Adipocyte (in vitro differentiated cells): ENCODE data around the gene TMEFF1.

Experiments
- DNase-seq: peaks from one replicate; pipeline ENCODE4 v3.0.0-alpha.2; 2015; ENCODE audit warnings: low read depth
- H3K27me3 ChIP-seq: replicated peaks from 2 replicates; pipeline ENCODE4 v1.7.0; 2013; ENCODE audit warnings: mild to moderate bottlenecking, low read length, moderate library complexity; ENCODE audit not compliant: control insufficient read depth, insufficient read depth
- H3K36me3 ChIP-seq: 2 replicates; pipeline ENCODE4 v1.7.0; 2013; ENCODE audit warnings: low read length, mild to moderate bottlenecking, moderate library complexity; ENCODE audit not compliant: control insufficient read depth, insufficient read depth, severe bottlenecking
- H3K4me1 ChIP-seq: 2 replicates; pipeline ENCODE4 v1.7.0; 2013; ENCODE audit warnings: mild to moderate bottlenecking, low read length, moderate library complexity; ENCODE audit not compliant: control insufficient read depth, insufficient read depth
- H3K4me3 ChIP-seq: 2 replicates; pipeline ENCODE4 v1.7.0; 2013; ENCODE audit warnings: mild to moderate bottlenecking, low read length, moderate library complexity
- H3K9ac ChIP-seq: 2 replicates; pipeline ENCODE4 v1.7.0; 2013; ENCODE audit warnings: mild to moderate bottlenecking, low read length, moderate library complexity
- H3K9me3 ChIP-seq: 2 replicates; pipeline ENCODE4 v1.7.0; 2013; ENCODE audit warnings: mild to moderate bottlenecking, low read length, moderate library complexity; ENCODE audit not compliant: control insufficient read depth

TMEFF1 gene

DNA sequence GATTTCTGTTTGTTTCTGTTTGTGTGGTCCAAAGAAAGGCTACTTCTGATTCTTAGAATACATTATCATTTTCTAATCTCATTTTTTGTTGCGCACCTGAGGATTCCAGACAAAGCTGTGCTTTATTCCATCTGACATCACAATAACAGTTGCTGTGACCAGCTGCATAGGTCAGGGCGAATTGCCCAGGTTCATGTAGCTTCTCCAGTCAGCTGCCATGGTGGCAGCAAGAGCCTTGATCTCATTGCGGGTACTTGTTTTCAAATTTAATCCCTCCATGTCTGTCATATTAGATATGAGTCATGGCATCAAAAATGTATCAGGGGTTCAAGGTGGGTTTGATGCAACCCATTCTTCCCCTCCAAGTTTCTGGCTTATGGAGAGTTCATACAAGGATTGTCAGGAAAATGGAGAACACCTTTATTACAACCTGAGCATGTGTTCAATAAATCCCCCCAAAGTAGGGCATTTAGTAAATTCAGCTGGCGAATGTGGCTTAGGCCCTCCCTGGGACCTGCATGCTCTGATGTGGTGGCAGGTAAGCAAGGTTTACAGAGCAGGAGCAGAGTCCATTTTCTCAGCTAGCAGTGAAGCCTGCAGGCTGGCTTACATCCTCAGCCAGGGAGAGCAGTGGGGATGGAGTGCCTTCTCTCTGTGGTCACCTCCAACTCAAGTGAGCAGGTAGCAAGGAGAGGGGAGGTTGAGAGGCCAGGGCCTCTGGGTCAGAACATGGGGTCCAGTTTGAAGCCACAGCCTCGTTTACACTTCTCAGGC, 118.9 kb downstream of the TMEFF1 start:
- H3K9ac ChIP-seq = no peak overlapping the region
- no peaks in the 10 kb centered on the region for H3K36me3 ChIP-seq
- H3K4me1 ChIP-seq = peaks cover 19% of the 10 kb centered on the region
- H3K27me3 ChIP-seq = no peaks in the 10 kb centered on the region
- no peak overlapping the region for H3K4me3 ChIP-seq
- no peak for DNase-seq
- H3K9me3 ChIP-seq = no peaks in the 10 kb centered on the region

DNA sequence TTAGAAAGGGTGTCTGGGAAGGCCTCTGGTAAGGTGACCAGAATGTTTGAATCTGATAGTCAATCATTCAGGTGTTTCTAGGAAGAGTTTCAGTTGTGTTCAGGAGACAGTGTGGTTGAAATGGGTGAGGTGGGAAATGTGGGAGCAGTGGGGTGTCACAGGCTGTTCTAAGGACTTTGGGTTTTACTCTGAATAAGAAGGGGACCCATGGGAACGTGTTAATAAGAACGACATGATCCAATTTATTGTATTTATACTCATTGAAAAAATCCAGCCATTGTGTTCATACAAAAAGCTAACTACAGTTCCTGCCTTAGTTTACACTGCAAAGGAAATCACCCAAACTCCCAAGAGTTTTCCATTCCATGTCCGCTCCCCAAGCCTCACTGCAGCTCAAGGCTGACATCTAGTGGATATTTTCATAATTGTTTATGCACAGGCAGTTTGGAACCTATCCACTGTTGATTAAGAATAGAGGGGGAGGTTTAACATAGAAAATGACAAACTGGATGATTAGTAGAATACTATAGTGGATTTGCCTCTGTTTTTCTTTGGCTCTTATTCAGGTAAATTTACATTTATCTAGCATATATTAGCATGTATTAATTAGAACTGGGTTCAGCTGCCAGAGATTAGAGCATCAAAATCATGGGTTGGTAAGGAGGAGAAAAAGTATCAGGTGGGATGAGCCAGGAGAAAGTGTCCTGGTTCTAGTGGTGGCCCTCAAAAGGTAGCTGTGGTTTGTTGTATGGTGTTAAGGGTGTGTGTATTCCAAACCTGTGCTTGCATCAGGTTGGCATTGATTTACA, 122.6 kb downstream of the TMEFF1 start:
- Histone ChIP-seq H3K4me1 (peaks cover 7% of the 10 kb centered on the region), H3K9me3 (no peaks in the 10 kb centered on the region), H3K4me3 (no peak overlapping the region), H3K36me3 (no peaks in the 10 kb centered on the region), H3K27me3 (no peaks in the 10 kb centered on the region), H3K9ac (peak overlapping the region; percentile 23)
- peak; percentile 86 for DNase-seq

DNA sequence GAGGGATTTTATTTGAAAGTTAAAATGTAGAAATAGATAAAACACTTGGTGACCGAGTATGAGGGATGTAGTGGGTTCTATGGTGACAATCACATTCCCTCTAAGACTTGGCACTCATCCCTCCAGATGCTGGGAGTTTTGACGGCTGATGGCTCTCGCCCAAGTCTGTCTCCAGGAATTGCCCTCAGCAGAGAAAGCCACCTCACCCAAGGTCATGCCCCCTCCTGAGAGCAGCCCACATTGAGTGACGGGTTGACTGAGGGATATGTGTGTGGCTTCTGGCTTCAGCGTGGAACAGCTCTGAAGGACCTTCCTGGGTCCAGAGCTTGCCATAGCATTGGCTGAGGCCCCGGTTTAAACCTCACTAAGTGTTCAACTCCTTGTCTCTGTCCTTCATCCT, 124.3 kb downstream of the TMEFF1 start:
- DNase-seq = no peak
- H3K9ac ChIP-seq = no peak overlapping the region
- no peaks in the 10 kb centered on the region for H3K27me3 ChIP-seq
- H3K36me3 ChIP-seq = no peaks in the 10 kb centered on the region
- H3K4me3 ChIP-seq = no peak overlapping the region
- no peaks in the 10 kb centered on the region for H3K4me1 ChIP-seq
- no peaks in the 10 kb centered on the region for H3K9me3 ChIP-seq

DNA sequence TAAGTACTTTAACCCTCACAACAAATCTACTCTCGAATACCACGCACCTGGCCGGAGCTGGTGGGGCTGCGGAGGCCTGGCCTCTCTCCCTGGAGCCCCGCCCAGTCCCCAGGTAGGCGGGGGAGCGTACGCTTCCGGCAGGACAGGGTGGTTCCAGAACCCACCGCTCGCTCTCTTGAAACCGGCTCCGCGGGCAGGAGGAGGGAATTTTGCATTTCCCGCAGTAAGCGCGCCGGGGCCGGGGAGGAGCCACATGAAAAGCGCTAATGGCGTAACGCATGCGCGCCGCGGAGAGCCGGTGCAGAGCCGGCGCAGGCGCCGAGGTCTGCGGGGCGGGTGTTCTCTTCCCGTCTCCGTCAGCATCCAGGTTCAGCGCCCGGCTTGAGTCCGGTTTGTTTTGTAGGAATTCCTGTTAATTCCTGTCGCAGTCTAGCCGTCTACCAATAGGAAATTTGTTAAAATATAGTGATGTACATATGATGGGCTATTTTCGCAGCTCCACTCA, 125.7 kb downstream of the TMEFF1 start:
- Histone ChIP-seq H3K27me3 (no peaks in the 10 kb centered on the region), H3K9me3 (no peaks in the 10 kb centered on the region), H3K4me3 (peak overlapping the region; percentile 86), H3K9ac (peak overlapping the region; percentile 83), H3K36me3 (no peaks in the 10 kb centered on the region), H3K4me1 (no peaks in the 10 kb centered on the region)
- DNase-seq = peak; percentile 93

DNA sequence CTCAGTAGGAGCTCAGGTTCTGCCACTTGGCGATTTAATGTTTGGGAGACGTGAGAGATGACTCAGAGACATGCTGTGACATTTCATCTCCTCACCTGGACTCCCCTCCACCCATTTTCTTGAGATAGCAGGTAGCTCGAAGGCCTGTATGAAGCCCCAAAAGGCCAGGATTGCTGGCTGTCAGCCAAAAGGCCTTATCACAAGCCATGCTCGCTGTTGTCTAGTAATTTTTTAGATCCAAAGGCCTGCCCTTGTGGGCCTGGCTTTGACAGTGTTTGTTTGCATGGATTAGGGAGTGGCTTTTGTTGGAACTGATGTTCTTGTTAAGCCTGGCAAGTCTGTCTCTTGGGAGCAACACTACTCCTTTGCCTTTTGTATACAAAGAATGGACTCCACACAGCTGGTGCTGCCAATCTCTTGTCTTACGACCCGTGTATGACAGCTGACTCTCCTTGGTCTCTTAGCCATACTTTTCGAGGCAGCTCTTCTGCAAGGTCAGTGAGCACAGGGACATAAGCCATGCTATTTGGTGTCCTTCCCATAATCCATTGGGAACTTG, 127.7 kb downstream of the TMEFF1 start:
- Histone ChIP-seq H3K27me3 (no peaks in the 10 kb centered on the region), H3K9me3 (no peaks in the 10 kb centered on the region), H3K9ac (no peak overlapping the region), H3K4me3 (no peak overlapping the region), H3K4me1 (no peaks in the 10 kb centered on the region), H3K36me3 (no peaks in the 10 kb centered on the region)
- DNase-seq = no peak

DNA sequence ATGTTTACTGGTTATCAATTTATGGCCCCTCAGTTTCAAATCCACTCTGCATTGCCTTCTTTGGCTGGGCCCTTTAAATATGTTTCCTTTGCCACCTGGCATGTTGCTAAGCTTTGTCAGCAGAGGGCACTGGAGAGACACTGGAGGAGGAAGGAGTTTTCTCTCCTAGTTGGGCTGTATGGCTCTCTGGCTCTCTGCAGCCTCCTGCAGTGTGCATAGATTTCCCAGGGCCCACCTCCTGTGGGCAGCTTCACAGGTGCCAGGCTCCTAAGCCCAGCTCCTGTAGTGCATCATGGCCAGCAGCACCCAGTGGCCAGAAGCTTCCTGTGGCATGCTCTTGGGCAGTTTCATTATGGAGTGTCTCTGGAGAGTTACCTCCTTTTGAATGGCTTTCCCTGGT, 128.3 kb downstream of the TMEFF1 start:
- Histone ChIP-seq H3K4me1 (no peaks in the 10 kb centered on the region), H3K4me3 (no peak overlapping the region), H3K9ac (no peak overlapping the region), H3K36me3 (no peaks in the 10 kb centered on the region), H3K9me3 (no peaks in the 10 kb centered on the region), H3K27me3 (no peaks in the 10 kb centered on the region)
- DNase-seq = peak; percentile 76

DNA sequence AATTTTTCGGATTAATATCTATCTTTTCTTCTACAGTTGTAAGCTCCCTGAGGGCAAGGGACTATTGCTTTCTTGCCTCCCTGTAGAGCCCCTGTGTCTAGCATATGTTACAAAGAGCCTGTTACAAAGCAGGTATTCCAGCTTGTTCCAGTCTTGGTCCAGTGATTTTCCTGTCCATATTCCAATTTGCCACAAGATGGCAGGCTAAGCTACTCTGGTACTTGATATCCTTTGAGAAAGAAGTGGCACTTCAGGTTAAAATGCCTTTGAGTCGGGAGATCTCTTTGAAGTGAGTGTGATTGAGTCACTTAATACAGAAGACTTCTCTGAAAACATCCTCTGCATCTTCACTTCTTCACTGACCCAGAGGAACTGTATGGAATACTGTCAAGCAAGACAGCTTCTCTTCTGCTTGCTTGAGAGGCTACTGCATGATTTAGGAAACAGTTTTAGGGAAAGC, 129.4 kb downstream of the TMEFF1 start:
- no peak overlapping the region for H3K4me3 ChIP-seq
- H3K36me3 ChIP-seq = no peaks in the 10 kb centered on the region
- DNase-seq = peak; percentile 79
- no peaks in the 10 kb centered on the region for H3K27me3 ChIP-seq
- H3K4me1 ChIP-seq = no peaks in the 10 kb centered on the region
- no peak overlapping the region for H3K9ac ChIP-seq
- H3K9me3 ChIP-seq = no peaks in the 10 kb centered on the region

DNA sequence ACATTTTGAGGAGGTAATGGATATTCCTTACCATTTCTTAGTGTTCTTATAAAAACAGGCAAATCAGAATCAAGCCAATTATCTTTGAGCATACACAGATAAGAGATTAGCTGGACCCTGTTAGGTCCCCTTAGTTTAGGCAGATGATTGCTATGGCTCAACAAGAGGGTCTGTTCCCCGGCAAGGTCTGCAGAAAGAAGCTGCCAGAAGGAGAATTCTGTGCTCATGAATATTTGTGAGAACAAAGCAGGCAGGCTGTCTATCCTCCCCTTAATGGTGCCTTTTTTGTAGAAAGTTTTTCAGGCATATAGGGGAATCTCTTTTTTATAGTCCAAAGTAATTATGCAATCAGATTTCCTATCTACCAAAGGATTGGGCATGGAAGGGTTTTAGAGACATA, 132.5 kb downstream of the TMEFF1 start:
- no peaks in the 10 kb centered on the region for H3K9me3 ChIP-seq
- no peak for DNase-seq
- no peaks in the 10 kb centered on the region for H3K36me3 ChIP-seq
- H3K4me3 ChIP-seq = no peak overlapping the region
- H3K27me3 ChIP-seq = no peaks in the 10 kb centered on the region
- no peaks in the 10 kb centered on the region for H3K4me1 ChIP-seq
- H3K9ac ChIP-seq = no peak overlapping the region

DNA sequence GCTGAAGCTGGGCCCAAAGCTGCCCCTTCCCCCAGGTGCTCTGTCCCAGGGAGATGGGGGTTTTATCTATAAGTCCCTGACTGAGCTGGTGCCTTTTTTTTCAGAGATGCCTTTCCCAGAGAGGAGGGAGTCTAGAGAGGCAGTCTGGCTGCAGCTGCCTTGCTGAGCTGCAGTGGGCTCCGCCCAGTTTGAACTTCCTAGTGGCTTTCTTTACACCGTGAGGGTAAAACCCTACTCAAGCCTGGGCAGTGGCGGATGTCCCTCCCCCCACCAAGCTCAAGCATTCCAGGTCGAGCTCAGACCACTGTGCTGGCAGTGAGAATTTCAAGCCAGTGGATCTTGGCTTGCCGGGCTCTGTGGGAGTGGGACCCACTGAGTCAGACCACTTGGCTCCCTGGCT, 146.2 kb downstream of the TMEFF1 start:
- H3K9me3 ChIP-seq = peaks cover 4% of the 10 kb centered on the region
- H3K36me3 ChIP-seq = no peaks in the 10 kb centered on the region
- no peak overlapping the region for H3K4me3 ChIP-seq
- DNase-seq = no peak
- no peak overlapping the region for H3K9ac ChIP-seq
- no peaks in the 10 kb centered on the region for H3K27me3 ChIP-seq
- H3K4me1 ChIP-seq = no peaks in the 10 kb centered on the region

DNA sequence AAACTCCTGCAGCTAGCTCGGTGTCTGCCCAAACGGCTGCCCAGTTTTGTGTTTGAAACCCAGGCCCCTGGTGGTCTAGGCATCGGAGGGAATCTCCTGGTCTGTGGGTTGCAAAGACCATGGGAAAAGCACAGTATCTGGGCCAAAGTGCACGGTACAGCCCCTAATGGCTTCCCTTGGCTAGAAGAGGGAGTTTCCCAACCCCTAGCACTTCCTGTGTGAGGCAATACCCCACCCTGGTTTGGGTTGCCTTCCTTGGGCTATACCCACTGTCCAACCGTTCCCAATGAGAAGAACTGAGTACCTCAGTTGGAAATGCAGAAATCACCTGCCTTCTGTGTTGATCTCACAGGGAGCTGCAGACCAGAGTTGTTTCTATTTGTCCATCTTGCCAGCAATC, 146.7 kb downstream of the TMEFF1 start:
- DNase-seq = no peak
- Histone ChIP-seq H3K9ac (no peak overlapping the region), H3K27me3 (no peaks in the 10 kb centered on the region), H3K36me3 (no peaks in the 10 kb centered on the region), H3K4me1 (no peaks in the 10 kb centered on the region), H3K9me3 (peaks cover 4% of the 10 kb centered on the region), H3K4me3 (no peak overlapping the region)

DNA sequence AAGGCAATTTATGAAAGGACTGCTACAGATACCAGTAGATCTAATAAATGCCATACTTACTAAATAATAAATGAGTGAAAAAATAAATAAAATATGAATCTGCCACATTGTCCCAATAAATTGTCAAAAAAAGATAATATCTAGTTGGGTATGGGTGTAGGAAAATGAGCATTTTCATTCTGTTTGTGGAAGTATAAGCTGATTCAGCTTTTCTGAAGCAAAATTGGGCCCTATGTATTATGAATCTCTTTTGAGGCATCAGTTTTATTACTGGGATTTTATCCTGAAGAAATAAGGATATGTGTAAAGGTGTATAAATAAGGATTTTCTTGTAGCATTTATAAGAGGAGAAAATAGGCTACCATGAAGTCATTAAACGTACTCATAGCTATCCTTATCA, 151.0 kb downstream of the TMEFF1 start:
- Histone ChIP-seq H3K9ac (no peak overlapping the region), H3K27me3 (no peaks in the 10 kb centered on the region), H3K4me1 (no peaks in the 10 kb centered on the region), H3K36me3 (no peaks in the 10 kb centered on the region), H3K9me3 (no peaks in the 10 kb centered on the region), H3K4me3 (no peak overlapping the region)
- DNase-seq = no peak
